GM21360 (cell line): Measurements from ENCODE around the gene SCRN3.
"Not testable (repeated sequence)": the region's sequence is repeated elsewhere in the genome, so short reads cannot be mapped to it uniquely, and the experiment has no call there.

Source experiments
- ATAC-seq: cut with Tn5 transposase; IDR thresholded peaks from one replicate; pipeline ENCODE4 v1.9.1; 2021; ENCODE audit warnings: mild to moderate bottlenecking, moderate library complexity; ENCODE audit not compliant: unreplicated experiment

The SCRN3 gene

DNA sequence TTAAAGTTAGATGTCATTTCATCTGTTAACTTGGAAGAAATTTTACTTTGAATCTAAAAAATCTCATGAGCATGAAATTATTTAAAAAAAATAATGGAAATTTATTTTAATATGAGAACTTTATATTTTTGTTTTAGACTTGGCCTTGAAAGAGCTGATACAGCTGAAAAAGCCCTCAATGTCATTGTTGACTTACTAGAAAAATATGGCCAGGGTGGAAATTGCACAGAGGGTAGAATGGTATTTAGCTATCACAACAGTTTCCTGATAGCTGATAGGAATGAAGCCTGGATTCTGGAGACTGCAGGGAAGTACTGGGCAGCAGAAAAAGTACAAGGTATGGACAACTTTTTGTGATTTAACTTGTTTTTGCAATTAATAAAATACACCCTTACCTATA lies 5.3 kb downstream of the SCRN3 start:
- ATAC-seq, result no peak

DNA sequence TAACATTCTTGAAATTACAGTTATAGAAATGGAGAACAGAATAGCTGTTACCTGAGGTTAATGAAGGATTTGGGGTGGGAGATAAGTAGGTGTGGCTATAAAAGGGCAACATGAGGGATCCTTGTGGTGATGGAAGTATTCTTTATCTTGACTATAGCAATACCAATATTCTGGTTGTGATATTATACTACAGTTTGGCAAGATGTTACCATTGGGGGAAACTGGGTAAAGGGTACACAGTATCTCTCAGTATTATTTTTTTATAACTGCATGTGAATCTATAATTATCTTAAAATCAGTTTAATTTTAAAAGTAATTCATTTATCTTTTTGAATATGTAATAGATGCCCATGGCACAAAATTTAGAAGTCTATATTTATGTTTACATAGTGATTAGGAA lies 8.1 kb downstream of the SCRN3 start:
- ATAC-seq, result no peak

DNA sequence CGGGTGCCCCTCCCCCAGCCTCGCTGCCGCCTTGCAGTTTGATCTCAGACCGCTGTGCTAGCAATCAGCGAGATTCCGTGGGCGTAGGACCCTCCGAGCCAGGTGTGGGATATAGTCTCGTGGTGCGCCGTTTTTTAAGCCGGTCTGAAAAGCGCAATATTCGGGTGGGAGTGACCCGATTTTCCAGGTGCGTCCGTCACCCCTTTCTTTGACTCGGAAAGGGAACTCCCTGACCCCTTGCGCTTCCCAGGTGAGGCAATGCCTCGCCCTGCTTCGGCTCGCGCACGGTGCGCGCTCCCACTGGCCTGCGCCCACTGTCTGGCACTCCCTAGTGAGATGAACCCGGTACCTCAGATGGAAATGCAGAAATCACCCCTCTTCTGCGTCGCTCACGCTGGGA lies 14.5 kb downstream of the SCRN3 start:
- ATAC-seq, result not testable (repeated sequence)

DNA sequence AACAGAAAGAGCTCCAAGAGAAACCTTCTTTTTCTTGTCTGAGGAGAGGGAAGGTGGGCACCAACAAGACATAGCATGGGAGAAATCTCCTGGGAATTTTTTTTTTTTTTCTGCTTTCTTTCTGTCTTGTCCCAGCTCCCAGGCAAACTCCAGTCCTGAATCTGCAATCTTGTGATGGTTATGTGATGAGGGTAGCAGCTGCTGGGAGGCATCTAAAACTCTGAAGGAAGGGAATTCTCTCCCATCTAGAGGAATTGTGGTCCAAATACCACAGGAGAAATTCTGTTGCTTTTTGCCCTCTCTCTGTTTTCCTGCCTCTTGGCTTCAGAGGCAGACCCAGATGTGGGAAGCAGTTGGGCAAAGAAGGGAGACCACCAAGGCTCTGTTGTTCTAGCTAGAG lies 16.7 kb downstream of the SCRN3 start:
- no peak for ATAC-seq

DNA sequence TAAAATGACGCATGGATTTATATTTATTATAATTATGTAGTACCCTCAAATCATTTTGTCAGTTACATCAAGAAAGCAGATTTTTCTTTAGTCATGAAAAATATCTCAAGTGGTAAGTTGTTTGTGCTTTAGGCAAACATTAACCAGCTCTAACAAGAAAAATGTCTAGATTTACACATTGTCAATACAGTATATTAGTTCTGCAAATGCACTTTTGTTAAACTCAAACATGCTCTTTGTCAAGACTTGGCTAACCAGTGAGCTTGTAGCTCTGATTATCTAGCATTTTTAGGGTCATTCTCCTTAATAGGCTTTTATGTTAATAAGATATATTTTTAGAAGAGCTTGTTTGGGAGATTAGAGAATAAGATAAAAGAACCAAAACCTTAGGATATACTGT lies 32.7 kb downstream of the SCRN3 start:
- ATAC-seq, result no peak

DNA sequence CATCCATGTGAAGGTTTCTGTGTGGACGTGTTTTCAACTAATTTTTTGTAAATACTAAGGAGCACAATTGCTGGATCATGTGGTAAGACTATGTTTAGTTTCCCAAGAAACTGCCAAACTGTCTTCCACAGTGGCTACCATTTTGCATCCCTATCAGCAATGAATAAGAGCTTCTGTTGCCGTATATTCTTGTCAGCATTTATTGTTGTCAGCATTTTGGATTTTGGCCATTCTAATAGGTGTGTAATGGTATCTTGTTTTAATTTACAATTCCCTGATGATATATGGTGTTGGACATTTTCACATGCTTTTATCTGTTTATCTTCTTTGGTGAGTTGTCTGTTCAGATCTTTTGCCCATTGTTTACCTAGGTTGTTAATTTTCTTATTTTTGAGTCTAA lies 34.5 kb downstream of the SCRN3 start:
- no peak for ATAC-seq

DNA sequence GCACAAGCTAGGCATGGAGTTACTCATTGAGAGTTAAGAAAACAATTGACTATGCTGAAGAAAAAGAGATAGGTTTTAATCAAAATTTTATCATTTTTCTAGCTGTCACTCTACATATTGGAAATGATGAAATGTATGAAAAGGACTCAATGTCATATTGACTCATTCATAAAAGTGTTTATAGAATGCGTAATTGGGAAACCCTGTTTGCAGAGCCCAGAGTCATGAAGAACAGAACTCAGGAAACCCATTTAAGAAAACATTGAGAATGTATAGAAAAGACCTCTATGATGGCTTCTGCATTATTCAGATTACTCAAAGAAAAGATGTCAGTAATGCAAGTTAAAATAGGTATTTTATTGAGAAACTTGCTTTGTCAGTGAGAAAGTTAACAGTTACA lies 36.4 kb downstream of the SCRN3 start:
- no peak for ATAC-seq

DNA sequence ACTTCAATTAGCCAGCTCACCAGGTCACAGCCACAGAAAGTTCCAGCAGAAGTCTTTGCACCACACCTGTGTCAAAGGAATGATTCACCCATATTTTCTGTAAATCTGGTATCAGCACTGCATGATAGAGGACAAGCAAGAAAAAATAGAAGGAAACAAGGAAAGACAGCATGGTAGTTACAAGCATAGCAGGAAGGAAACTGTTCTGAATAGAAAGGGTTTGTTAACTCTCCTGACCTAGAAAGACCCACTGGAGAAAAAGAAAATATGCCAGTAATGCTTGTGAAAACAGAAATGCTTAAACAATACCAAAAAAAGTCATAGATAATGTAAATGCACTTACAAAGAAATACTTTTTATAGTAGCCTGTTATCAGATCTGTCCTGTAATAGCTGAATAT lies 40.8 kb downstream of the SCRN3 start:
- ATAC-seq, result no peak

DNA sequence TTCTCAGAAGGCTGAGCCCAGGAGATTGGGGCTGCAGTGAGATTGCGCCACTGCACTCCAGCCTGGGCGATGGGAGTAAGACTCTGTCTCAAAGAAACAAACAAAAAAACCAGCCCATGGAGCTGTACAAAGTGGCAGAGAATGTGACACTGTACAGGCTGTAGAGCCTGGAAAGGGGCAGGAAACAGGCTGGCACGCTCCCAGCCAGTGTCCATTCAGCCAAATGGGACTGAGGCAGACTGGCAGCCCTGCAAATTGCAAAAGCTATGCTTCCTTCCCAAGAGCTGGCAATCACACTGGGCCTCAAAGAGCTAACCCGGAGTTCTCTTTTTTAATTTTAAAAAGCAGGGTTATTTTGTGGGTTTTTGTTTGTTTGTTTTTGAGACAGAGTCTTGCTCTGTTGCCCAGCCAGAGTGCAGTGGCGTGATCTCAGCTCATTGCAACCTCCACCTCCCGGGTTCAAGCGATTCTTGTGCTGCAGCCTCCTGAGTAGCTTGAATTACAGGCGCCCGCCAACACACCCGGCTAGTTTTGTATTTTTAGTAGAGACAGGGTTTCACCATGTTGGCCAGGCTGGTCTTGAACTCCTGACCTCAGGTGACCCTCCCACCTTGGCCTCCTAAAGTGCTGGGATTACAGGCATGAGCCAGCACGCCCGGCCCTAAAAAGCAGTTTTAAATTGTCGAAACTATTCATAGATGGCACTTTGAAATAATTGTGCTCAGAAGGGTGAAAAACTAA lies 42.8 kb downstream of the SCRN3 start:
- ATAC-seq, result no peak

DNA sequence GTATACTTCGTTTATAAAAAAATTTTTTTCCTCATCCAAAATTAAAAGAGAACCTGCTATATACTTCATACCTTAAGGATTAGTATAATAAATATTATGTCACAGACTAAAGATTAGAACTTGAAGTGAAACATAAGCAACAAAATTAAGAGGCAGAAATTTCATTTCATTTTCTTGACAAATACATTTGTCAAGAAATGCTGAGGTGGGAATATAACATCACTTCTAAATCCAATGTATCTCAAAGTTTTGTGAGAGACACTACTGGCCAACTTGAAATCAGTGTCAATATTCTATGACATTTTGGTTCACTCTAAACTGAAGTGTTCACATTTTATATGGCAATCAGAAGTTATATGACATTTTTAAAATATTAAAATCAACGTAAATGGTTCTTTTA lies 43.8 kb downstream of the SCRN3 start:
- ATAC-seq, result no peak

DNA sequence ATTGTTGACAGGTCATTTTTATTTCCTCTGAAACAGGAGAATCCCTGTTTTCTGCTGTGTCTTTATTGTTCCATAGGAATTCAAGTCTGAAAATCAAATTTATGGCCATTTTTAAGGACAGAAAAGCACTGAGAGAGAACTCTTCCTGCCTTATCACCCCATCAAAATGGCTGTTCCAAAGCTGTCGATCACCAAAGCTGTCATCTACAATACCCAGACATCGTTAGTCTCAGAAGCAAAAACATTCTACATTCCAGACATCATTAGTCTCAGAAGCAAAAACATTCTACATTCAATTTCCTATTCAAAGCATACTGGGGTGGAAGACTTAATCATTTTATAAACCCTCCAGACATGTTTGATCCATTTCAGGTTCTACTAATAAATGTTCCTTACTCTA lies 44.4 kb downstream of the SCRN3 start:
- ATAC-seq, result no peak

DNA sequence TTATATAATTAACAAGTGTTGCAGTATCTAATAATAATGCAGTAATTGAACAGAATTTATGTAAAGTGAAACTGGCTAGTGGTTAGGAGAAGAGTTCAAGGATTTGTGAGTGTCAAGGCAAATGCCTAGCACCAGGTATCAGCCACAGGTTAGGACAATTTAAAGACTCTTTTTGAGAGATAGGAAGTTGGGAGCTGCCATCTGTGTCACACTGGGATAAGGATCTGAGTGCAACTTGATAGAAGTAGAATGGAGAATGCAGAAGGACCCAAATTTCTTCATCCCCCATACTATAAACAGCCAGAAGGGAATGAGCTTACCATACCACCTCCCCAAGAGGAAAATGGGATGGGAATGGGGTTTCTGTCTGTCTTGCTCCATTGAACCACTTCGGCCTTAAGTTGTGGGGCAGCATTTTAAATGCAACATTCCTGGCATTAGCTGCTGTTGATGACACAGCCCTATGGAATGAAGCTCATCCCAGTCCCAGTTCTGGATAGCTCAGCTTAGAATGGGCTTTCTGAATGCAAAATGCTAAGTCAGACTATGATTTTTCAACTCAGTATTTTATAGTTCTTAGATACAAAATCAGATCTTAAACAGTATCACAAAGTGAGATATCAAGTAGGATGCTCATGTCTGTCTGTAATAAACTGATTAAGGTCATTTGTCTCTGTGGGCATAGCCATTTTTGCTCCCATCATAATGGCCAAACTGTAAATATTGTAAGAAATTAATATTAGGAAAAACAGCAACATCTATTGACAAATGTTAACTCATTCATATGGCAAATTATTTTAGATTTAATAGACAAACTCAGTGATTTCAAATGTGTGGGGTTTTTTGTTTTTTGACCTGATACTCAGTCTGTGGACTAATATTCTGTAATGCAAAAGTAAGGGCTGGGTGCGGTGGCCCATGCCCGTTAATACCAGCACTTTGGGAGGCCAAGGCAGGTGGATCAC lies 47.3 kb downstream of the SCRN3 start:
- ATAC-seq, result no peak

DNA sequence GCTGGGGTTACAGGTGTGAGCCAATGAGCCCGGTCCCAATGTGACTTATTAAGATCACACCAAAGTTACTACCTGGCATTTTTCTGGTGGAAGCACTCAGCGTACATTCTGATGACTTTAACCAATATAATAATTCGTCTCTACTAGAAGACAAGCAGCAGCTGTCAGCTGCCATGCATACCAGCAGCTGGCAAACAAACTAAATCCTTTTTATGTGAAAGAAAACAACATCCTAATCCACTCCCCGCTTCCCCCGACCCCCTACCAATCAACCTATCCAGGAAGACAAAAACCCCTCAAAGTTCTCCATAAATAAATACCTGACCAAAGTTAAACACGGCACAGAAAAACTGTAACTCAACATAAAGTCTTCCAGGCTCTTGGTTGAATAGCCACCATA lies 49.2 kb downstream of the SCRN3 start:
- ATAC-seq, result no peak

DNA sequence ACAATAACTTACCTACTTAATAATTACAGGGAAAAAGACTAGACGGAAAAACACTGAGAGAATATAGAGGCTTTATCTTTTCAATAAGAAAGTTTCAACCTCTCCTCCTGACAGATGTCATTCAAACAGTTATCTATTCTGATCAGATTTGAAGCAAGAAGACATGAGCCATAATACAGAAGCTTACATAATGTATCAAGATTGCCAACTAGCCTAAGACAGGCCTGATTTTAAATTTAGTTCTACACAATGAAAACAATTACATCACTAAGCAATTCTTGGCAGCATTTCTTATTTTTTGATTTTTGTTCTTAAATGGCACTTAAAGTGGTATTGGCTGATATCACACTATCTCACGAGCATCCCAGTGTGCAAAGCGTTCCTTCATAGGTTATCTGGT lies 49.7 kb downstream of the SCRN3 start:
- no peak for ATAC-seq

DNA sequence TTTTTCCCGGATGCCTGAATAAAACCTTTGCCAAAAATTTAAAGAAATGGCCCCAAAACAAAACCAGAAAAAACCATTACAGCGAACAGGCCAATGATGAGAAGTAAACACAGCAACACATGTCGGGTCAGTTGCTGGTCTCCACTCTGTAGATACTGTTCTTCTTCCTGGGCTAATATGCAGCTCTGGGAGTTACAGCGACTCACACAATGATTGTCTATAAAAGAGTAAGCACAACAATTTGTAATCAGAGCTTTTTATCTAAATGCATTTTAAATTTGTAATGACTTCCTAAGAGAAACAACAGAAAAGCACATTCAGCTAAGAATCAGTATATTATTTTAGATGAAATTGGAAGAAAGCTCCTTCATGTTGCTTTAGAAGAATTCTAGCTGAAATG lies 51.0 kb downstream of the SCRN3 start:
- ATAC-seq, result no peak

DNA sequence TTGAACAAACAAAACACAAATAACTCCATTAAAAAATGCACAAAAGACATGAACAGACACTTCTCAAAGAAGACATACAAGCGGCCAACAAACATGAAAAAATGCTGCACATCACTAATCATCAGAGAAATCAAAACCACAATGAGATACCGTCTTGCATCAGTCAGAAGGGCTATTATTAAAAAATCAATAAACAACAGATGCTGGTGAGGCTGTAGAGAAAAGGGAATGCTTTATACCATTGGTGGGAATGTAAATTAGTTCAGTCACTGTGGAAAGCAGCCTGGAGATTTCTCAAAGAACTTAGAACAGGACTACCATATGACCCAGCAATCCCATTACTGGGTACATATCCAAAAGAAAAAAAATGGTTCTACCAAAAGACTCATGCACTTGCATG lies 53.5 kb downstream of the SCRN3 start:
- no peak for ATAC-seq

DNA sequence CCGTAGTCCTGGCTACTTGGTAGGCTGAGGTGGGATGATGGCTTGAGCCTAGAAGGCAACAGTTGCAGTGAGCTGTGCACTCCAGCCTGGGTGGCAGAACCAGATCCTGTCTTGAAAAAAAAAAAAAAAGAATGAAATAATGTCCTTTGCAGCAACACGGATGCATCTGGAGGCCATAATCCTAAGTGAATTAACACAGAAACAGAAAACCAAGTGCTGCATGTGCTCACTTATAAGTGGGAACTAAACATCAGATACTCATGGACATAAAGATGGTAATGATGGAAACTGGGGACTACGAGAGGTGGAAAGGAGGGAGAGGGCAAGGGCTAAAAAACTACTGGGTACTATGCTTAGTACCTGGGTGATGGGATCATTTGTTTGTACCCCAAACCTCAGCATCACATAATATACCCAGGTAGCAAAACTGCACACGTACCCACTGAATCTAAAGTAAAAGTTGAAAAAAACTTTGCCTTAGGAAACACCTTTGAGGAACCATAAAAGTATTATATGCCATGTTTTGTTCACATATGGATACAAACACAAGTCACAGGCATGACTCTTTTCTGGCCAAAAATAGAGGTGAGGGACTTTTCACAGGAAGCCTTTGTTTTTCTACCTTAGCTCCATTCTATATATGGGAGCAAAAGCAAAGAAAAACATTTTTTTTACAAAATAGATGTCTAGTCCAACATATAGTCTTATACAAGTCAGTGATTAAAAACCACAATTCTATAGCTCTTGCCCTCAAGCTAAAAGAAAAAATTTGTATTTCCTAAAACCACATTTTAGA lies 54.7 kb downstream of the SCRN3 start:
- no peak for ATAC-seq

DNA sequence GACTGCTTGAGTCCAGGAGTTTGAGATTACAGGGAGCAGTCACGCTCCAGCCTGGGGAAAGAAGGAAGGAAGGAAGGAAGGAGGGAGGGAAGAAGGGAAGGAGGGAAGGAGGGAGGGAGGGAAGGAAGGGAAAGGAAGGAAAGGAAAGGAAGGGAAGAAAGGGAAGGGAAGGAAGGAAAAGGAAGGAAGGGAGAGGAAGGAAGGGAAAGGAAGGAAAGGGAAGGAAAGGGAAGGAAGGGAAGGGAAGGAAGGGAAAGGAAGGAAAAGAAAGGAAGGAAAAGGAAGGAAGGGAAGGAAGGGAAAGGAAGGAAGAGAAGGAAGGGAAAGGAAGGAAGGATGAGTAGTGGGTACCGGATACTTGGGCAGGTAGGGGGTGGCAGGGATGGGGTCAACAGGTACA lies 59.0 kb downstream of the SCRN3 start:
- ATAC-seq, result no peak

DNA sequence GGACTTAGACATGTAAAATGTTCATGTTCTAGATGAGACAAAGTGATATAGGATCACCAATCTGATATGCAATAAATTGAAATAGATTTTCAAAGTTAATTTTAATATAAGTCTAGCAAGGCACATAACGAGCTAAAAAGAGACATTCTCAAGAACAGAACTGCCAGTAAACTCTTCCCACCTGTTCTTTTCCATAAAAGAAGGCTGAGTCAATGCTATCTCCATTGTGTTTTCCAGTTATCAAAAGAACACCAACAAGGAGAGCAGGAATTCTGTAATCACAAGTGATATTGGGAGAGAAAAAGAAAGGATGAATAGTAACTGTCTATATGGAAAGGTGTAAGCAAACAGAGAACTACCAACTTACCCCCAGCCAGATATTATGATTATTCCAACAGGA lies 65.7 kb downstream of the SCRN3 start:
- no peak for ATAC-seq

DNA sequence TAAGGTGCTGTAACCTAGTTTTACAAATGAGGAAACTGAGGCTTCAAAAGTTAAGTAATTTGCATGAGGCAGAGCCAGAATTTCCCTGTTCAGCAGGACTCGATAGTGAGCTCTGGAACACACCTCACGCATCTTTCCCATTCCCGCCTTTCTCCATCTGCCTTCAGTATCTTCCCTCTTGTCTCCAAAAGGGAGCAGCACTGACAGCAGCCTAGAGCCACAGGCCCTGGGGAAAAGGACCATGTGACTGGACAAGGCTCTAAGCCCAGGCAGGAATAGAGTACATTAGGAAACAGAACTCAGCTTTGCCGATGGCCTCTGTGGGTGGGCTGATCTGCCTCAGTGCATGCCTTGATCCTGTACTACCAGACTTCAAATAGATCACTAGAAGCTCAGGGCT lies 69.8 kb downstream of the SCRN3 start:
- no peak for ATAC-seq

DNA sequence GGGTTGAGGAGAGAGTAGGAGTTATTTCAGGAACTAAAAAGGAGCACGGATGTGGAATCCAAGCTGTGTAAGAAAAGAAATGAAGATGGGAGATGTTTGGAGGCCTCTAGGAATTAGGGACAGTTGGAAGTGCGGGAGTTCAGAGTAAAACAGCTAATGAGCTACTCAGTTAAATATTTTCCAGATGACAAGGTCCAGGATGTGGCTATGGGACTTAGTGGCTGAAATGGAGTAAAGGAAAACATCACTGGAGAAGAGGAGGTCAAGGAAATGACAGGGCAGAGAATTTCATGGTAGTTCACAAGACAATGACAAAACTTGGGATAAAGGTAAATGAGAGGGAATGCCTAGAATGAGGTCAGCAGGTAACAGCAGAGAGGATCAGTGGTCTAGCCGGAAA lies 78.3 kb downstream of the SCRN3 start:
- no peak for ATAC-seq
